ENCODE data around the gene TYMP.
A peak's percentile ranks its signal among the peaks of the same experiment; 100 is the strongest.
"Not testable (repeated sequence)": the region's sequence is repeated elsewhere in the genome, so short reads cannot be mapped to it uniquely, and the experiment has no call there.

TYMP gene

DNA sequence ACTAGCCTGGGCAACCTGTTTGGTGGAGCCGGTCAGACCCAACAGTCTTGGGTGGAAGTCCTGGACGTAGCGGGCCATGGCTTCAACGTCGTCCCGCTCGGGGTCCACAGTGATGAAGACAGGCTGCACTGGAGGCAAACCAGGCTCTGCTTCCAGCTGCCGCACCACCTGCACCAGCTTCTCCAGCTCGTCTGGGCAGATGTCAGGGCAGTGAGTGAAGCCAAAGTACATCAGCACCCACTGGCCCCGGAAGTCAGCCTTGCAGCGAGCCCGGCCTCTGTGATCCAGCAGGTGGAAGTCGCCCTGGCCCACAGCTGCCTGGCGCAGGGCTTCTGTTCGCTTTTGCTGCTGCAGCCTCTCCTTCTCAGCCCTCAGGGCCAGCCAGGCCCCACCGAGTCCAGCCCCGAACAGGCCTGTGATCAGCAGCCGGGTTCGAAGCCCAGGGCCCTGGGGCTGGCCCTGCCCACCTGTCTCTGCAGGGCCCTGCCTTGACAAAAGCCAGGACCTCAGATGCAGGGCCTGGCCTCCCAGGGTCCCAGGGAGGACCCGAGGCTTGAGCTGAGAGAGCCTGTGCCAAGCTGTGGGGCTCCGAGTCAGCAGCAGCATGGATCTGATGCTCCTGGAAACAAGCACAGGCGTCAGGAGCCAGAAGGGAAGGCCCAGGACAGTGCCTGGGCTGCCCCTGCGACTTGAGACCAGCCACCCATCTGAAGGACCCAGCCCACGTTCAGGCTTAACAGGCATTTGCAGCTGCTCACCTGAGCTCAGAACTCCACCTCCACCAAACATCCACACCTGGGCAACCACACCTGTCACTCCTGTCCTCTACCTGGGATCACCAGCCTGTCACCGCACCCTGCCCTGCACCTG, 5.8 kb downstream of the TYMP start:
- peak; percentile 54 for DNase-seq

DNA sequence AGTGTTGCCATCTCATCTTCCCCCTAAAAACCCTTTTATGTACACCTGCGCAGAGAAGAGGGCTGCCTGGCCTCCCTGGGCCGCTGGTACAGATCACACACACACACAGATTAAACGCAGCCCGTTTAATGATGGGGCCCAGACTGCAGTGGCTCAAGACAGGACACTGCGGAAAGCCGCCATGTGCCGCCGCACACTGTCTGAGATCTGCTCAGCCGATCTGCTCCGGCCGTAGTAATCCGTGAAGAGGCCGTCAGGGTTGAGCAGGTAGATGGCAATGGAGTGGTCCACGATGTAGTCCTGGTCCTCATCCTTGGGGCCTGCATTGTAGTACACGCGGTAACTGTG, 6.4 kb downstream of the TYMP start:
- no peak for DNase-seq

DNA sequence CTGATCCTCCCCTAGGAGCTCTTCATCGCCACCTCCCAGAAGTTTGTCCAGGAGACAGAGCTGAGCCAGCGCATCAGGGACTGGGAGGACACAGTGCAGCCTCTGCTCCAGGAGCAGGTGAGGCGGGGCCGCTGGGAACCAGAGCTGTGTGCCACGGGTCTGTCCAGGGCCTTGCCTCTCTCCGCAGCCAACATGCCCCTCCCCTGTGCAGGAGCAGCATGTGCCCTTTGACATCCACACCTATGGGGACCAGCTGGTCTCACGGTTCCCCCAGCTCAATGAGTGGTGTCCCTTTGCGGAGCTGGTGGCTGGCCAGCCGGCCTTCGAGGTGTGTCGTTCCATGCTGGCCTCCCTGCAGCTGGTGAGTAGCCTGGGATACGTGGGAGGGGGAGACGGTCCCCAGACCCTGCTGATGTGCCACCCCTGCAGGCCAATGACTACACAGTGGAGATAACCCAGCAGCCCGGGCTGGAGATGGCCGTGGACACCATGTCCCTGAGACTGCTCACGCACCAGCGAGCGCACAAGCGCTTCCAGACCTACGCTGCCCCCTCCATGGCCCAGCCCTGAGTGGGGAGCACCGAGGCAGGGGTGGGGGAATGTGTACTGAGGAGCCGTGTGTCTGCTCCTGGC, 6.9 kb downstream of the TYMP start:
- DNase-seq, result no peak

DNA sequence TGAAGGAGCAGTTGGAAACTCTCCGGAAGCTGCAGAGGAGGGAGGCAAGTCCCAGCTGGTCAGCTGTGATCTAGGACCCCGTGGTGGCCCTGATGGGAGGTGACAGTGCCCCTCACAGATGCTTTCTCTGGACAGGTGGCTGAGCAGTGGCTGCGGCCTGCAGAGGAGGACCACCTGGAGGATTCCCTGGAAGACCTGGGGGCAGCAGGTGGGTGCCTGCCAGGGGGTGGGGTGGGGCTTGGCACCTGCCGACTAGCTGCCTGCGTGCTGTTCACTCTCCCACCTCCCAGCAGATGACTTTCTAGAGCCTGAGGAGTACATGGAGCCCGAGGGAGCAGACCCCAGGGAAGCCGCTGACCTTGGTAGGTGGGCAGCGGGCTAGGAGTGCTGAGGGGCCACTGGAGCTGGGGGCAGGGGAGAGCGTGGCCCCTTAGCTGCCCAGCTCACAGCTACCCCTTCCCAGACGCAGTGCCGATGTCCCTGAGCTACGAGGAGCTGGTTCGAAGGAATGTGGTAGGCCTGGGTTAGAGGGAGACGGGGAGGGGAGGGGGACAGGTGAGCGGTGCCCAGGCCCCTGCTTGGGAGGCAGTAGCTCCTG, 7.5 kb downstream of the TYMP start:
- DNase-seq, result no peak

DNA sequence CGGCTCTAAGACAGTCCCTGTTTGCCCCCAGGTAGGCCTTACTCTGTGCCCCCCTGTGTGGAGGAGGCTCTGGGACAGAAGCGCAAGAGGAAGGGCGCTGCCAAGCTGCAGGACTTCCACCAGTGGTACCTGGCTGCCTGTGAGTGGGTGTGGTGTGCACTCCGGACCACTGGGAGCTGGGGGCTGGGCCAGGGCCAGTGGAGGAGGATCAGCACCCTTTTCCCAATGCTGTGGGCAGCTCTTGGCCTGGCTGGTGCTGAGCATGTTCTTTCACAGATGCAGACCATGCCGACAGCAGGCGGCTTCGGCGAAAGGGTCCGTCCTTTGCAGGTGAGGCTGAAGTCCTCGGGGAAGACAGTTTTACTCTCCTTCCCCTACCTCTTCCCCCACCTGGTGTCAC, 8.1 kb downstream of the TYMP start:
- no peak for DNase-seq

DNA sequence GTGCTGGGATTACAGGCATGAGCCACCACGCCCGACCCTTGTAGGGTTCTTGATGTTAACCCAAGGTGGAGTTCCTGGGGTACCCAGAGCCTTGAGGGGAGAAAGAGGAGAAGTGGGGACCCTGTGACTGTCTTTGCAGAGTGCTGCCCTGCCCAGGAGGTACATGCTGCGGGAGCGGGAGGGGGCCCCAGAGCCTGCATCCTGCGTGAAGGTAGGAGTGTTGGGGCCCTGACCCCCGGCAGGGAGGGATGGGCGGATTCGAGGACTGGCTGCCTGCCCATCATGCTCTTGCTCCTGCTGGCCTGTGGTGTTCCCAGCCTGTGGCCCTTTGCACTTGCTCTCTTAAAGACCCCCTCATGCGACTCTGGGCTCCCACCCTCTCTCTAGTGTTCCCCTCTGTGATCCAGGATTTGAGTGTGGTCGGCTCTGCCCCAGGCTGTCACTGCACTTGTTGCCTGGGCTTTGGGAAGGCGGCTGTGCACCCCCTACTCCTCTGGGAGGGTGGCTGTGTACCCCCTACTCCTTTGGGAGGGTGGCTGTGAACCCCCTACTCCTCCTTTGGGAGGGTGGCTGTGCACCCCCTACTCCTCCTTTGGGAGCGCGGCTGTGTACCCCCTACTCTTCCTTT, 8.9 kb downstream of the TYMP start:
- DNase-seq, result no peak

DNA sequence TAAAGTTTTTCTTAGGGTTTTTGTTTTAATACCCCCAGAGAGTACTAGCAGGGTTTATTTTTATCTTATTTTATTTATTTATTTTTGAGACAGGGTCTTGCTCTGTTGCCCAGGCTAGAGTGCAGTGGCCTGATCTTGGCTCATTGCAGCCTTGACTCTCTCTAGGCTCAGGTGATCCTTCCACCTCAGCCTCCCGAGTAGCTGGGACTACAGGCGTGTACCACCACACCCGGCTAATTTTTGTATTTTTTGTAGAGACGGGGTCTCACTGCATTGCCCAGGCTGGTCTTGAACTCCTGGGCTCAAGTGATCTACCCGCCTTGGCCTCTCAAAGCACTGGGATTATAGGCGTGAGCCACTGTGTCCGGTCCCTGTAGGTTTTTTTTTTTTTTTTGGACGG, 9.6 kb downstream of the TYMP start:
- not testable (repeated sequence) for DNase-seq

DNA sequence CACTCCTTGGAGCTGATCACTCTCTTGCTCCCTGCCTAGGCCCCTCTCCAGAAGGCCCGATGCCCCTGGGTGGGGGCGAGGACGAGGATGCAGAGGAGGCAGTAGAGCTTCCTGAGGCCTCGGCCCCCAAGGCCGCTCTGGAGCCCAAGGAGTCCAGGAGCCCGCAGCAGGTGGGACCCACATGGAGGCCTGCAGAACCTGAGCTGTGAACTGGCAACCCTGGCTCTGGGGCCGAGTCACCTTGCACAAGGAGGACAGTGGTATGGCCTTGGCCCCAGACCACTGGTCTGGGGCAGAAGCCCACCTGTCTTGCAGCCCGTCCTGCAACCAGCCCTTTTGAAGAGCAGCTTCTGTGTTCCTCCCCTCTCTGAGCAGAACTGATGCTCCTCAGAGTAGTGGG, 10.7 kb downstream of the TYMP start:
- no peak for DNase-seq

DNA sequence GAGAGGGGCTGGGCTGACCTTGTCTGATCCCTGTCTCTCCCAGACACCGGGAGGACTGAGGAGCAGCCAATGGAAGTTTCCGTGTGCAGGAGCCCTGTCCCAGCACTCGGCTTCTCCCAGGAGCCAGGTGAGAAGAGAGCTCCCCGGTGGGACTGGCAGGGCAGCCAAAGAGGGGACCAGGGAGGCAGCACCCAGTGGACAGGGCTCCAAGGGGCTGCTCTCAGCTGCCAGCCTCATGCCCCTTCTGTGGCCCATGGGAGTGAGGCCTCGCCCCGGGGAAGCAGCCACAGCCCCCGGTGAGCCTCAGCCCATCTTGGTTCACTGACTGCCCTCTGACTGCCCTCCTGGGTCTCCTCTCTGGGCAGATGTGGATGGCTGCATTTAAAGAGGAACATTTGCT, 11.2 kb downstream of the TYMP start:
- no peak for DNase-seq

DNA sequence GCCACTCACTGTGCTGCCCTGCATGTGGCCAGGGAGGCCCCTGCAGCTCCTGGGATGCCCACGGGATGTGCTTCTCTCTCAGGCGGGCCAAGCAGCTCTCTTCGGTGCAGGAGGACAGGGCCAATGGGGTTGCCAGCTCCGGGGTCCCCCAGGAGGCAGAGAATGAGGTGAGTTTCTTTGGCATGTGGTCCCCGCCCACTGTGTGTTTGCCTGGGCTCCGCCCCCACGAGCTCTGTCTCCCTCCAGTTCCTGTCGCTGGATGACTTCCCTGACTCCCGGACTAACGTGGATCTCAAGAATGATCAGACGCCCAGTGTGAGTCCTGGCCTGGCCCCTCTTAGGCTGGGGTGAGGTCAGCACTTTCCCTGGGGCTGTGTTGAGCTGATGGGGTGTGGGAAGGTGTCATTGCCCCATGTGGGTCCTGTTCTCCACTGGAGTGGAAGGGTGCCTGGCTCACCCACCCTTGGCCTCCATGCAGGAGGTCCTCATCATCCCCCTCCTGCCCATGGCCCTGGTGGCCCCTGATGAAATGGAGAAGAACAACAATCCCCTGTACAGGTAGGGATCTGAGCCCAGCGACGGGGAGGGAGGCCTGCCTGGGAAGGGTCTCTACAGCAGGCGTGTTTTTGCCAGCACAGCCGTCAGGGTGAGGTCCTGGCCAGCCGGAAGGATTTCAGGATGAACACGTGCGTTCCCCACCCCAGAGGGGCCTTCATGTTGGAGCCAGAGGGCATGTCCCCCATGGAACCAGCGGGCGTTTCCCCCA, 12.1 kb downstream of the TYMP start:
- no peak for DNase-seq

DNA sequence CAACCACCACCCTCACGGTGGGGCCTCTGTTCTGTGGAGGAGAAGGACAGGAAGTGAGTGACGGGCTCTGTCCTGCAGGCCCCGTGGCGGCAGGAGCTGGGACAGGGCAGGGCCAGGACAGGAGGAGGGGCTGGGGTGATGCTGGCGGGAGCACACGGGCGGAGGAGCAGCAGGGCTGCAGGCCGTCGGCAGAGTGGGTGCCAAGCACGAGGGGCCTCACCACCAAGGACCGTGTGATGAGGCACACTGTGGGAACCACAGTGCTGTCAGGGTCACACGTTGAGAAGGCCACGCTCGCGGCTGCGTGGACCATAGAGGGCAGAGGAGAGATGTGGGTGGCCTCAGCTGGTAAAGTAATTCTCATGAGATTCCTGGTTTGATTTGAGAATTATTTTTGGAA, 12.9 kb downstream of the TYMP start:
- DNase-seq, result no peak

DNA sequence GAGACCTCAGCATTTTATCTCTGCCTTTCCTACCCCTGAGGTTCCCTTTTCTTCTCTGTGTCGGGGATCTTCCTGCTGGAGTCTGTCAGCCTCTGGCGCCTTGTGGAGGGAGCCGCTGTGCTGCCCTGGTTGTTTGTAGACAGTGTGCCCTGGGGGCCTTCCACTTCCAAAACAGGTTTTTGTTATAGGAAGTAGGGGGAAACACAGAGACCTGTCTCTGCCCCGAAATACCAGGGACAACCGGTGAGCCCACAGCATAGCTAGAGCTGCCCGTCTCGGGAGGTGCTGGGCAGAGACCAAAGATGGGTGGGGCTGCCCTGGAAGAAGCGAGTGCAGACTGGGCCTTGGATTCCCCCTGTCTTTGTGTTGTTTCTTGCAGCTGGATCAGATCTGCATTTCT, 13.7 kb downstream of the TYMP start:
- DNase-seq, result no peak

DNA sequence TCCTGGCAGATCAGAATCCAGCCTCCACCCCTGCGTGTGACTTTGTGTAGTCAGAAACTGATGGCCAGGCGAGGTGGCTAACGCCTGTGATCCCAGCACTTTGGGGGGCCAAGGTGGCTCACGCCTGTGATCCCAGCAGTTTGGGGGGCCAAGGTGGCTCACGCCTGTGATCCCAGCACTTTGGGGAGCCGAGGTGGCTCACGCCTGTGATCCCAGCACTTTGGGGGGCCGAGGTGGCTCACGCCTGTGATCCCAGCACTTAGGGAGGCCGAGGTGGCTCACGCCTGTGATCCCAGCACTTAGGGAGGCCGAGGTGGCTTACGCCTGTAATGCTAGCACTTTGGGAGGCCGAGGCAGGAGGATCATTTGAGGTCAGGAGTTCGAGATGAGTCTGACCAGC, 16.6 kb downstream of the TYMP start:
- DNase-seq, result no peak

DNA sequence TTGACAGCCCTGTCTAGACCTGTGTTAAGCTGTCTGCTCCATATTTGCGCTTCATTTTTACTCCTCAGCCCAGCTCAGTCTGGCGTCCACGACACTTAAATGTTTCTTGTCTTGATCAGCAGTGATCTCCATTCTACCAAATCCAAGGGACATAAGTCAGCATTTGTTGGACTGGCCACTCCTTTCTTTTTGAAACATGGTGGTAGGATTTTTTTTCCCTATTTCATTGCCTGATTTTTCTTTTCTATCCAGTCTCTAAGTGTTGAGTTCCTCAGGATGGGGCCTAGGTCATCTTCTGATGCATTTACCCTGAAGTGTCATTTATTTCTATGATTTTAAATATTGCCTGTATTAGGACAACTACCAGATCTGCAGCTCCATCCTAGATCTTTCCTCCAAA, 20.9 kb downstream of the TYMP start:
- DNase-seq, result no peak

DNA sequence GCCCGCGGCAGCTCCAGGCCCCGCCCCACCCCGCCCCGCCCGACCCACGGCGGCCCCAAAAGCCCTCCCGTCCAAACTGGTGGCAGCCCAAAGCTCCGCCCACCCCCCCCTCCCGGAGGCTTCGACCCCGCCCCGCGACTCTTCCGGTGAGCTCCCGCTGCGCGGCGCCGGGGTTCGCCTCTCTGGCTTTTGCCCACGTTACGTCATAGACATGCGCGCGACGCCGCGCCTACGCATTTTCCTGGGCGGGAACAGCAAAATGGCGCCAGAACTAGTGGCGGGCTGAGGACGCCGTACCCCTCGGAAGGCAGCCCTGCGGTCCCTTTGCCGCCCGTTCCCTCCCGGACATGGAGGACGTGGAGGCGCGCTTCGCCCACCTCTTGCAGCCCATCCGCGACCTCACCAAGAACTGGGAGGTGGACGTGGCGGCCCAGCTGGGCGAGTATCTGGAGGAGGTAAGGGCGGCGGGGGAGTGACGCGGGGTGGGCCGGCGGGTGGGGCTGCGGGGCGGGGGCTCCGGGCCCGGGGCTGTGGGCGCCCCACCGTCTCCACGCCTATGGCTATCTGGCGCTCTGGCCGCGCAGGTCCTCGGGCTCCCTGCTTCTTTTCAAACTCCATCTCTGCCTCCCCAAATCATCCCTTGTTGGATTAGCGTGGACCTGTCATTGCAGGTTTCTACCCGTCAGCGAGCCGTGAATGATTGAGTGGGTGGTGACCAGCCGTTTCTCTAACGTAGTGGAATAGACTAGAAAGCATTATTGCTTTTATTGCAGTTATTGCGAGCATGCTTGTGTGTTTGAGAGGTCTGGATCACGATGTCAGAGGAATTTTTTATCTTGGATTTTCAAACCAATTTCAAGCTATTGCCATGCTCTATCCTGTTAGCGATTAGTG, 21.6 kb downstream of the TYMP start, which contains the start of gene NCAPH2:
Gene NCAPH2 (plus strand): TSS at position 234 of the 894 bp plus-strand sequence. CDS start 114 bp downstream, at position 348.
- peak; percentile 96 for DNase-seq

DNA sequence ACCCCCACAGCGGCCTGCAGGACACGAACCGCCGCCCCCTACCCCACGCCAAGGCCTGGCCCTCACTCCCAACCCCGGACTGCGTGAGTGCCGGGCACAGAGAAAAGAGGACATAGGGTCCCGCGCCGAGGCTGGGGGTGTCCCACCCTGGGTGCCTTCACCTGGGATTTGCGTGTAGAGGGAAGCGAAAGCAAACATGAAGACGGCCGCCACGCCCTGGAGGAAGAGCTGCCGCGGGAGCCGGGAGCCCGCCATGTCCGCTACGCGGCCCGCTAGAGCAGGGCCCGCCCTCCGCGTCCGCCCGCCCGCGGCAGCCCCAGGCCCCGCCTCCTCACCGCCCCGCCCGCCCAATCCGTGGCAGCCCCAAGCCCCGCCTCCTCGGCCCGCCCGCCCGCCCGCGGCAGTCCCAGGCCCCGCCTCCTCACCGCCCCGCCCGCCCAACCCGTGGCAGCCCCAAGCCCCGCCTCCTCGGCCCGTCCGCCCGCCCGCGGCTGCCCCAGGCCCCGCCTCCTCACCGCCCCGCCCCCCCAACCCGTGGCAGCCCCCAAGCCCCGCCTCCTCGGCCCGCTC, 22.3 kb downstream of the TYMP start, which contains the start of gene LMF2:
Gene LMF2 (minus strand): TSS at position 282 of the 570 bp plus-strand sequence. CDS start 27 bp downstream, at position 255.
- no peak for DNase-seq

DNA sequence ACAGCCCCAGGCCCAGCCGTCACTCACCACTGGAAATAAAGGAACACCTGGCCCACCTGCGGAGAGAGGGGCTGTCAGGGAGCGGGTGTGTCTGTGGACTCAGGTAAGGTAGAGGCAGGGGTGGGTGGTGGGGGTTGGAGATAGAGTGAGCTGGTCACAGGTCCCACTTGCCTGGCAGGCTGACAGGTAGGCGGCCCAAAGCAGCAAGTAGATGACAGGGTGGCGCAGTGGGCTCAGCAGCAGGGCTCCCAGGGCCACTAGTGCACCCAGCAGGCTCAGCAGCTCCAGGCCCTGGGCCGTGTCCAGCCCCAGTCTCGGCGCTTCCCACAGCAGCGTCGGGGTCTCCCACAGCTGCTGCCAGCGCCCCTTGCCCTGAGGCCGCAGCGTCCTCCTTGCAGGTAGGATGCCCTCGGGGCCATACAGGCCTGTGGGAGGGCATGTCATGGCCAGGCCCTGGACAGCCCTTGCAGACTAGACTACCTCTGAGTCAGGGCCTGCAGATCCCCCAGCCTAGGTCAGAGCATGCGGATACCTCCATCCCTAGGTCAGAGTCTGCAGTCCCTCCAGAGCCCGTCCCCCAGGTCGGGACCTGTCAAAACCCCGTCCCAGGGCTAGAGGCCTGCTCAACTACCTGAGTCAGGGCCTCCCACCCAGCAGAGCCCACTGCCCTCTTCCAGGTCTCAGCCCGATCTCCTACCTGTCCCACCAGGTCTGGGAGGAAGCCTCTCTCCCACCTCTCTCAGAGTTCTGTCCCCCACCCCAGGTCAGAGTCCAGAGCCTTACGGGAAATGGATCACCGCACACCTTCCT, 23.0 kb downstream of the TYMP start:
- peak; percentile 83 for DNase-seq

DNA sequence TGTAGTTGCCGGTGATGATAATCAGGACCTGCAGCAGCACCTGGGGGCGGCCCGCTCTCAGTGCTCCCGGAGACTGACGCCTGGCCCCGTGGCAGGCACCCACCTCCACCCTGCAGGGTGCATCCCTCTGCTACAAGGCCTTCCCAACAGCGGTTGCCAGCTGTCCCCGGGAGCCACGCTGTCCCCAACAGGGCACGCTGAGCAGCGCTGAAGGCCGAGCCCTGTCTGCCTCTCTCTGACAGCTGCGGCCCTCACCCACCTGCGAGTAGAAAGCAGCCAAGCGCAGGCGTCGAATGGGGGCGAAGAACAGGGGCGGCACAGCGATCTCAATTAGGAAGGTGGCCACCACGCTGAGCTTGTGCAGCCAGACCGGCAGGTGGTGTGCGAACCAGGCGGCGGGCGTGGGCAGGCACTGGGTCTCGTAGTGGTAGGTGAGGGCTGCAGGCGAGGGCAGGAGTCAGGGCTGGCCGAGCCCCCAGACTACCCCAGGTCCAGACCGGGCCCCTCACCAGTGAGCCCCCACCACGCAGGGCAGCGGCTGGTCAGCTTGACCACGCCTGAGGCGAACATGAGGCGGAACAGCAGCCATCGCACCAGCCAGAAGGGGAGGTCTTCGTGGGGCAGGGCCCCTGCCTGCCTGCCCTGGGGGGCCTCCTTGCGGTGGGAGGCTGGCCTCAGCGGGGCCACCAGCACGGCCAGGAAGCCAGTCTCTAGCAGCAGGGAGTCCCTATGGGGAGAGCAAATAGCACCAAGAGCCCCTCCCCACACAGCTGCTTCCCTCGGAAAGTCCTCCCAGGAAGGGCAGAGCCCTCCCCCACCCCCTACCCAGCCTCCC, 23.8 kb downstream of the TYMP start:
- peak; percentile 47 for DNase-seq

DNA sequence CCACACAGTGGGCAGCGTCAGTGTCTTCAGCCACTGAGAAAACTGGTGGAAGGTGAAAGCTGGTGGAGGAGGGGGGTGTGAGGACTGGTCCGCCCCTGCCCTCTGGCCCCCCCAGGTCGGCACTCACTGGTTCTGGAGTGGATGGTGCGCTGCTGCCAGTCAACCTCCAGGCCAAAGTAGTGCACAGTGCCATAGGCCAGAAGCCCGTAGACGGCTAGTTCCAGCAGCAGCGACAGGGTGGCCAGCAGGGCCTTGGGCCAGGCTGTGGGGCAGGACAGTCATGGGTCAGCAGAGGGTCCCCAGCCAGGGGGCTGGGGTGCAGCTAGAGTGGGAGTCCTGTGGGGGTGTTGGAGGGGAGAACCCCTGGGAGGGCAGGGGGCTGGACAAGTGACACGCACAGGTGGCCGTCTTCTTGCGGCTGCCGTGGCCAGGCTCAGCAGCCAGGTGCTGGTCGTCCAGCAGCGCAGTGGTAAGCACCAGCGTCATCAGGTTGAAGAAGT, 24.5 kb downstream of the TYMP start:
- DNase-seq, result no peak

Measured in NCI-H2171 treated with DMSO at 0.1 percent for 48 hours (cell line).